Neural crest cell (in vitro differentiated cells): ENCODE data around the gene PRAMEF8. TPM values are rescaled to one million over a fixed set of nuclear protein-coding genes. Genes with fewer than 3 reads are reported as not detected.
"Not testable (repeated sequence)": the region's sequence is repeated elsewhere in the genome, so short reads cannot be mapped to it uniquely, and the experiment has no call there.

Experiments
- DNase-seq: peaks from one replicate; pipeline ENCODE4 v3.0.0; 2021; ENCODE audit warnings: low read depth, mixed read lengths, low spot score
- H3K27ac Mint-ChIP-seq: one replicate; pipeline ENCODE4 v1.8.0; 2021; ENCODE audit warnings: mild to moderate bottlenecking, mixed read lengths; ENCODE audit not compliant: unreplicated experiment
- H3K27me3 Mint-ChIP-seq: 2 replicates; pipeline ENCODE4 v1.8.0; 2021; ENCODE audit warnings: low read depth, mild to moderate bottlenecking, mixed read lengths
- H3K36me3 Mint-ChIP-seq: 2 replicates; pipeline ENCODE4 v1.8.0; 2021; ENCODE audit warnings: low read depth, mild to moderate bottlenecking, mixed read lengths
- H3K4me1 Mint-ChIP-seq: 2 replicates; pipeline ENCODE4 v1.8.0; 2021; ENCODE audit warnings: mixed read lengths
- H3K4me3 Mint-ChIP-seq: one replicate; pipeline ENCODE4 v1.8.0; 2021; ENCODE audit warnings: mild to moderate bottlenecking, mixed read lengths
- H3K9me3 Mint-ChIP-seq: 2 replicates; pipeline ENCODE4 v1.8.0; 2021; ENCODE audit warnings: mixed read lengths
- long read RNA-seq: library from polyadenylated mRNA; unstranded; transcript quantifications from one replicate; pipeline ENCODE4 v2.0.0, GENCODE V29; 2020
- total RNA-seq: library from RNA; stranded (reverse); gene quantifications from 2 replicates; pipeline ENCODE4 v1.2.1, GENCODE V29; 2021

PRAMEF8 gene
- total RNA-seq = not detected in 2 replicates
- long read RNA-seq = 0 reads

DNA sequence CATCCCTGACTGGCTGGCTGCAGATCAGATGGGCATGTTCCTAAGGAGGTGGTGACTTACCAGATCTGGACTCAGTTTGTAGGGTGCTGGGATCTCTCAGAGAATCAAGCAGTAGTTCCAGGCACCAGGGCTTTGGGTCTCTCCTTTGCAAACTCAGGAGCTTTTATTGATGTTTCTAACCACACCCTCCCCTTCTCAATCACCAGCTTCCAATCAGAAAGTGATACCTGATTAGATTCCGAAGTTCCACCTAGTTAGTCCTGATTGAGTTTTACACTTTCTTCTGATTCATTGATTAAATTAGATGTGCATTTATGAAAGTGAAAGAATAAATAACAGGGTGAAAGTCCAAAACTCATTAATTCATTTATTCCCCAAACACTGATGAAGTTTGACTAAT is at the start of gene PRAMEF8:
TSS of gene PRAMEF8 (minus strand) at position 101 of the 400 bp plus-strand sequence. CDS start 1,046 bp downstream, outside the sequence.
- H3K27me3 Mint-ChIP-seq, H3K27ac Mint-ChIP-seq, H3K4me1 Mint-ChIP-seq, H3K4me3 Mint-ChIP-seq, DNase-seq, H3K36me3 Mint-ChIP-seq, H3K9me3 Mint-ChIP-seq: not testable (repeated sequence)

GRCh38 chr1:13315281-13315680 is 30.3 kb upstream of the PRAMEF8 start, which contains the start of gene PRAMEF15:
Gene PRAMEF15 (plus strand): TSS chr1:13315581. CDS start chr1:13318408, 2,827 bp downstream.
- not testable (repeated sequence) for H3K36me3 Mint-ChIP-seq, H3K9me3 Mint-ChIP-seq, H3K4me1 Mint-ChIP-seq, H3K27ac Mint-ChIP-seq, DNase-seq, H3K27me3 Mint-ChIP-seq, H3K4me3 Mint-ChIP-seq

GRCh38 chr1:13303239-13303638 is 18.3 kb upstream of the PRAMEF8 start, which contains the start of gene PRAMEF33:
Gene PRAMEF33 (plus strand): TSS chr1:13303539. CDS start chr1:13305955, 2,416 bp downstream.
- not testable (repeated sequence) for H3K27me3 Mint-ChIP-seq

GRCh38 chr1:13302197-13302596 is 17.3 kb upstream of the PRAMEF8 start:
- H3K27ac Mint-ChIP-seq, H3K4me1 Mint-ChIP-seq, H3K27me3 Mint-ChIP-seq, H3K36me3 Mint-ChIP-seq, H3K9me3 Mint-ChIP-seq, H3K4me3 Mint-ChIP-seq, DNase-seq: not testable (repeated sequence)

More at GRCh38 chr1:13303239-13303638, 18.3 kb upstream of the PRAMEF8 start, which contains the start of gene PRAMEF33:
- not testable (repeated sequence) for H3K4me3 Mint-ChIP-seq, H3K4me1 Mint-ChIP-seq, H3K27ac Mint-ChIP-seq, H3K36me3 Mint-ChIP-seq, DNase-seq, H3K9me3 Mint-ChIP-seq

GRCh38 chr1:13298699-13299098 is 13.8 kb upstream of the PRAMEF8 start:
- H3K4me1 Mint-ChIP-seq, H3K27ac Mint-ChIP-seq, H3K27me3 Mint-ChIP-seq, H3K9me3 Mint-ChIP-seq, DNase-seq, H3K4me3 Mint-ChIP-seq, H3K36me3 Mint-ChIP-seq: not testable (repeated sequence)

GRCh38 chr1:13297216-13297931 is 12.4 kb upstream of the PRAMEF8 start:
- not testable (repeated sequence) for H3K27me3 Mint-ChIP-seq, H3K4me1 Mint-ChIP-seq, H3K9me3 Mint-ChIP-seq, DNase-seq, H3K36me3 Mint-ChIP-seq, H3K4me3 Mint-ChIP-seq, H3K27ac Mint-ChIP-seq

GRCh38 chr1:13289030-13289429 is 4.1 kb upstream of the PRAMEF8 start:
- not testable (repeated sequence) for H3K4me3 Mint-ChIP-seq, H3K27ac Mint-ChIP-seq, H3K27me3 Mint-ChIP-seq, H3K36me3 Mint-ChIP-seq, H3K4me1 Mint-ChIP-seq, H3K9me3 Mint-ChIP-seq, DNase-seq

DNA sequence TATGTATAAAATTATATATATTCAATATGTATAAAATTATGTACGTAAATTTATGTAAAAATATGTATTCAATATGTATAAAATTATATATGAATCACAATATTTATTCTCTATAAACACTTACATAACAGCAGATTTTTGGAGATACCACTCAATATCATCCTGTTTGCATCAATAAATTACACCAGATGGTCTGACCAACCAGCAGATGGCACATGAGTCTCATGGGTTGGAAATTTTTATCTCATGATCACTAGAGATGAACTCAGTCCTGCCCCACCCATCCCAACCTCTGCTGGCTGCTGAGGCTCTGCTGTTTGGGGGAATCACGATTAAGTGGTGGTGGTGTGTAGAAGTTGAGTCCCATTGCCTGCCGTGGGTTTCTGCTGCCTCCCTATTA is 5.3 kb downstream of the PRAMEF8 start:
- not testable (repeated sequence) for H3K4me3 Mint-ChIP-seq, H3K36me3 Mint-ChIP-seq, H3K27ac Mint-ChIP-seq, H3K9me3 Mint-ChIP-seq, H3K4me1 Mint-ChIP-seq, H3K27me3 Mint-ChIP-seq, DNase-seq

GRCh38 chr1:13277016-13277415 is 7.9 kb downstream of the PRAMEF8 start:
- not testable (repeated sequence) for H3K9me3 Mint-ChIP-seq, H3K27me3 Mint-ChIP-seq, H3K36me3 Mint-ChIP-seq, H3K4me1 Mint-ChIP-seq, DNase-seq, H3K27ac Mint-ChIP-seq, H3K4me3 Mint-ChIP-seq

DNA sequence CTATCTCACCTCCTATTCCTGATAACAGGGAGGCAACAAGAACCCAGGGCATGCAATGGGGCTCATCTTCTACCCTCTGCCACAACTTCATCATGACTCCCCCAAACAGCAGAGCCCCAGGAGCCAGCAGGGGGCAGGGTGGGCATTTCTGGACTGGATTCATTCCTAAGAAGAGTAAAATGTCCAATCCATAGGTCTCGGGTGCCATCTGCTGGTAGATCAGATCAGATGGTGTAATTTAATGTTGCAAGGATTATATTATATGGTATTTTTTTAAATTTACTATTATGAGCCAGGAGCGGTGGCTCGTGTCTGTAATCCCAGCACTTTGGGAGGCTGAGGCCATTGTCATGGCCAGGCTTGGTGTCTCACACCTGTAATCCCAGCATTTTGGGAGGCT is 19.8 kb downstream of the PRAMEF8 start:
- not testable (repeated sequence) for H3K4me3 Mint-ChIP-seq, H3K27me3 Mint-ChIP-seq, DNase-seq, H3K36me3 Mint-ChIP-seq, H3K9me3 Mint-ChIP-seq, H3K4me1 Mint-ChIP-seq, H3K27ac Mint-ChIP-seq

- H3K9me3 Mint-ChIP-seq, H3K27ac Mint-ChIP-seq, H3K36me3 Mint-ChIP-seq, H3K27me3 Mint-ChIP-seq, H3K4me3 Mint-ChIP-seq, DNase-seq, H3K4me1 Mint-ChIP-seq: not testable (repeated sequence)
Observed at GRCh38 chr1:13253898-13254297, 31.0 kb downstream of the PRAMEF8 start, which contains the start of gene PRAMEF5. Gene PRAMEF5 (plus strand): TSS chr1:13254198. CDS start chr1:13259269, 5,071 bp downstream.

- not testable (repeated sequence) for DNase-seq, H3K27ac Mint-ChIP-seq, H3K4me3 Mint-ChIP-seq, H3K4me1 Mint-ChIP-seq, H3K27me3 Mint-ChIP-seq
- Mint-ChIP-seq H3K36me3 (peaks cover 10% of the 10 kb centered on the region), H3K9me3 (peaks cover 14% of the 10 kb centered on the region)
Observed at GRCh38 chr1:13247122-13247521, 37.8 kb downstream of the PRAMEF8 start.

- DNase-seq, H3K4me3 Mint-ChIP-seq, H3K27me3 Mint-ChIP-seq, H3K27ac Mint-ChIP-seq, H3K4me1 Mint-ChIP-seq: not testable (repeated sequence)
- Mint-ChIP-seq H3K9me3 (peaks cover 14% of the 10 kb centered on the region), H3K36me3 (peaks cover 10% of the 10 kb centered on the region)
Observed at GRCh38 chr1:13246554-13246871, 38.4 kb downstream of the PRAMEF8 start.
